ENCODE measurements around the gene SLC8A1.

Gene SLC8A1

DNA sequence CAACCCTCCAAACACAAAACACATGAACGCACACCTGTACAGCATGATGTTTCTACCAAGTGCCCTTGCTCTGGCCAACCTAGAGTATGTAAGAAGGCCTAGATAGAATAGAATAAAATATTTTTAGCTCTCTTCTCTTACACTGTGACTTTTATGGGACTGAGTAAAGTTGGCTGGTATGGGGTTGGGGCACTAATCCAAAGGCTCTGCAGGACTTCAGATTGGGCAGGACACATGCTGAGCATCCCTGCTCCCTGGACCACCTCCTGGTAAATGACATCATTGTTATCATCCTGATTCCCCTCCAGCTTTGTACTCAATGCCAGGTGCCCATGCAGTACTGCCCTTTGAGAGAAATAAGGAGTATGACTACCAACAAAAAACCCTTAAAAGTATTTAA, 322.2 kb downstream of the SLC8A1 start:
- H3K4me1 ChIP-seq (ENCODE audit: control insufficient read depth in 5 of 5, insufficient read depth in 5 of 5, low read length in 5 of 5): no peaks in the 10 kb centered on the region
- H3K36me3 ChIP-seq (ENCODE audit: control insufficient read depth in 5 of 5, insufficient read depth in 5 of 5, low read length in 5 of 5): no peaks in the 10 kb centered on the region
- no peak overlapping the region for H3K27ac ChIP-seq (ENCODE audit: low read depth, low read length)
- H3K9me3 ChIP-seq (ENCODE audit: control insufficient read depth in 5 of 5, low read length in 5 of 5): no peaks in the 10 kb centered on the region
- H3K4me3 ChIP-seq (ENCODE audit: low read depth in 1 of 5, low read length in 5 of 5): no peak overlapping the region
- H3K9ac ChIP-seq (ENCODE audit: low read length in 5 of 5): no peak overlapping the region
- no peaks in the 10 kb centered on the region for H3K27me3 ChIP-seq (ENCODE audit: control insufficient read depth in 5 of 5, insufficient read depth in 4 of 5, low read length in 5 of 5)

DNA sequence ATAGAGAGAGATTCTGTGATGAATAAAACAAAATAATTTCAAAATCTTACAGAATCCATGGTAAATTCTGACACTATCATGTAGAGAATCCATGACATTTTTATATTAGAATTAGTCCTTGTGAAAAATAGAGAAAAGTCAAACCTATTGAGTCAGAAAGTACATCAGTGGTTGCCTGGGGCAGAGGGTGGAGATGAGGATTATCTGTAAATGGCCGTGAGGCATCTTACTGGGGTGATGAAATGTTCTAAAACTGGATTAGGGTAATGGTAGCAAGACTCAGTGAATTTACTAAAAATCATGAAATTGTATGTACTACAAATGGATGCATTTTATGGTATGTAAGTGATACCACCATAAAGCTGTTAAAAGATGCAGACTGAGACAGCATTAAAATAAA, 323.1 kb downstream of the SLC8A1 start:
- no peaks in the 10 kb centered on the region for H3K36me3 ChIP-seq (ENCODE audit: control insufficient read depth in 5 of 5, insufficient read depth in 5 of 5, low read length in 5 of 5)
- H3K4me3 ChIP-seq (ENCODE audit: low read depth in 1 of 5, low read length in 5 of 5): no peak overlapping the region
- H3K9ac ChIP-seq (ENCODE audit: low read length in 5 of 5): no peak overlapping the region
- no peaks in the 10 kb centered on the region for H3K9me3 ChIP-seq (ENCODE audit: control insufficient read depth in 5 of 5, low read length in 5 of 5)
- no peaks in the 10 kb centered on the region for H3K27me3 ChIP-seq (ENCODE audit: control insufficient read depth in 5 of 5, insufficient read depth in 4 of 5, low read length in 5 of 5)
- no peak overlapping the region for H3K27ac ChIP-seq (ENCODE audit: low read depth, low read length)
- H3K4me1 ChIP-seq (ENCODE audit: control insufficient read depth in 5 of 5, insufficient read depth in 5 of 5, low read length in 5 of 5): no peaks in the 10 kb centered on the region

DNA sequence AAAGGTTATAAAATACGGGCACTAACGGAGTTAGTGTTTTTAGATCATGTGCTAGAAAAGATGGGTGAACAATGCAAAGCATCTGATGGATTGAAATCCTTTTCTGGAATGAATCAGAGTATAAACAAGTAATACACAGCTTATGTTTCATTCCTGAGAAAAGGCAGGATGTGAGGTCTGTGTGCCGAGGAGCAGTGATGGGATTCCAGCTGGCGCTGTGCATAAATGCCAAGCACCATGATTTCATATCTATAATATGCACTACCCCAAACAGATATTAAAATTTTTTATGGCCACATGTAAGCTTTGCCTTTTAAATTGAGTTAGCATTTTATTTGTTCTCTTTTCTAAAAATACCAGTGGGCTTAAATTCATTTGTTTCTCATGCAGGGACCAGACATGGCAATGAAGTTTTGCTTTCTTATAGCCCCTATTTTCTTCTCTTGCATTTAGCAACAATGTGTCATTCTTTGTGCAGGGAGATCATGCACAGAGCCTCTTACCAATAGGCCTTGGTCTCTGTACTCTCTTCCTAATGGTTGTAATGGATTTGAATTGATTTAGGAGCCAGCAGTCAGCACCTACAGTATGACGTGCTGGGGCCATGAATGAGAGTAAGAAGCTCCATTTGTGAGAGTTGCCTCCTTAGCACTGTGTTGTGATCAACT, 323.9 kb downstream of the SLC8A1 start:
- Histone ChIP-seq H3K4me3 (ENCODE audit: low read depth in 1 of 5, low read length in 5 of 5) (no peak overlapping the region), H3K9me3 (ENCODE audit: control insufficient read depth in 5 of 5, low read length in 5 of 5) (no peaks in the 10 kb centered on the region), H3K27me3 (ENCODE audit: control insufficient read depth in 5 of 5, insufficient read depth in 4 of 5, low read length in 5 of 5) (no peaks in the 10 kb centered on the region), H3K9ac (ENCODE audit: low read length in 5 of 5) (no peak overlapping the region), H3K36me3 (ENCODE audit: control insufficient read depth in 5 of 5, insufficient read depth in 5 of 5, low read length in 5 of 5) (no peaks in the 10 kb centered on the region), H3K4me1 (ENCODE audit: control insufficient read depth in 5 of 5, insufficient read depth in 5 of 5, low read length in 5 of 5) (no peaks in the 10 kb centered on the region), H3K27ac (ENCODE audit: low read depth, low read length) (no peak overlapping the region)

DNA sequence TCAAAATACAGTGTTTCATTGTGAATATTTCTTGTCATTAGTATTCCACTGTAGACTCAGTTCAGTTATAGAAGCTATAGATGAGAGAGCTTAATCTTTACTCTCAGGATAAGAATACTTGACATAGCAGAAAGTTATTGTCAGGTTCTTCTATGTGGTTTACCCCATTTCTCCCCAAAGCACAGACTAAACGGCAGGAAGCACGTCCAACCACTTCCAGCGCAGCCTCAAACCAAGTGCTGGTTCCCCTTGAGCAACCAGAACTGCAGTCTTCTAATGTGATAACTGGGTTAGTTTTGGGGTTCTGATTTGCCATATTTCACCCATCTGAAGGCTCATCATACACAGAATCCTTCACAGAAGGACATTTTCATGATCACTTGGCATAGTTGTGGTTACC, 324.7 kb downstream of the SLC8A1 start:
- Histone ChIP-seq H3K4me3 (ENCODE audit: low read depth in 1 of 5, low read length in 5 of 5) (no peak overlapping the region), H3K4me1 (ENCODE audit: control insufficient read depth in 5 of 5, insufficient read depth in 5 of 5, low read length in 5 of 5) (no peaks in the 10 kb centered on the region), H3K9me3 (ENCODE audit: control insufficient read depth in 5 of 5, low read length in 5 of 5) (no peaks in the 10 kb centered on the region), H3K27ac (ENCODE audit: low read depth, low read length) (no peak overlapping the region), H3K27me3 (ENCODE audit: control insufficient read depth in 5 of 5, insufficient read depth in 4 of 5, low read length in 5 of 5) (no peaks in the 10 kb centered on the region), H3K9ac (ENCODE audit: low read length in 5 of 5) (no peak overlapping the region), H3K36me3 (ENCODE audit: control insufficient read depth in 5 of 5, insufficient read depth in 5 of 5, low read length in 5 of 5) (no peaks in the 10 kb centered on the region)

DNA sequence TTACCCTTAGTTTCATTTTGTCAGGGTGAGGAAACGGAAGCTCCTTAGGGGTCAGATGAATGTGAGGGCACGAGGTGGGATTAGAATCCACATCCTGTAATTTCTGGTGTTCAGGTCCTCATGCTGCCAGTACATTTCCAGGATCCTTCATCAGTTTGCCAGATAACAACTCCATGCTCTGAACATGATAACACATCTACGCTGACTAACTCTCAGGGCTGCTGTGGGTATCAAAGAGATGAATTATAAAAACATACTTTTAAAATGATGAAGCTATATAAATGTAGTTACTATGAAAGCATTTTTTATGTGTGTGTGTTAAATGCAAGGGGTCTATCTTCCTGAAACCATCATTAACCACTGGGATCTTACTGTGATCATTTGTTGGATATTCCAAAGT, 325.9 kb downstream of the SLC8A1 start:
- H3K27me3 ChIP-seq (ENCODE audit: control insufficient read depth in 5 of 5, insufficient read depth in 4 of 5, low read length in 5 of 5): no peaks in the 10 kb centered on the region
- H3K27ac ChIP-seq (ENCODE audit: low read depth, low read length): no peak overlapping the region
- no peaks in the 10 kb centered on the region for H3K9me3 ChIP-seq (ENCODE audit: control insufficient read depth in 5 of 5, low read length in 5 of 5)
- H3K36me3 ChIP-seq (ENCODE audit: control insufficient read depth in 5 of 5, insufficient read depth in 5 of 5, low read length in 5 of 5): no peaks in the 10 kb centered on the region
- no peak overlapping the region for H3K9ac ChIP-seq (ENCODE audit: low read length in 5 of 5)
- no peak overlapping the region for H3K4me3 ChIP-seq (ENCODE audit: low read depth in 1 of 5, low read length in 5 of 5)
- no peaks in the 10 kb centered on the region for H3K4me1 ChIP-seq (ENCODE audit: control insufficient read depth in 5 of 5, insufficient read depth in 5 of 5, low read length in 5 of 5)

DNA sequence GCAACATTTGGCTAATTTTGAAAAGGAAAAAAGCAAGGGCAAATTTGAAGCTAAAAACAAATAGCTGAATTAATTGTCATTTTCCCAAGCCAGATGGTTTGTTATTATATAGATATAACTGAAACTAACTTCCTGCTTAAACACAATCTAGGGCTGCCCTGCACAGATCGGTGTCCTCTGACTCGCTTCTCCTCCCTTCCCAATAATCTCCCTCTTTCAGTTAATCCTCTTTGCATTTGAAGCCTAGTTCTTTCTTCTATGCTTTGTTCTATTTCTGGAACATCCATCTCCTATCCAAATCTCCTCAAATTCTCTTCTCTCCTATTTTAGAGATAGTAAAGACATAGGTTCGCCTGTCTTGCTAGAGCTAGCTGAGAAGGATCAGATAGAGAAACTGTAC, 328.1 kb downstream of the SLC8A1 start:
- Histone ChIP-seq H3K4me1 (ENCODE audit: control insufficient read depth in 5 of 5, insufficient read depth in 5 of 5, low read length in 5 of 5) (no peaks in the 10 kb centered on the region), H3K27ac (ENCODE audit: low read depth, low read length) (no peak overlapping the region), H3K4me3 (ENCODE audit: low read depth in 1 of 5, low read length in 5 of 5) (no peak overlapping the region), H3K9ac (ENCODE audit: low read length in 5 of 5) (no peak overlapping the region), H3K9me3 (ENCODE audit: control insufficient read depth in 5 of 5, low read length in 5 of 5) (no peaks in the 10 kb centered on the region), H3K27me3 (ENCODE audit: control insufficient read depth in 5 of 5, insufficient read depth in 4 of 5, low read length in 5 of 5) (no peaks in the 10 kb centered on the region), H3K36me3 (ENCODE audit: control insufficient read depth in 5 of 5, insufficient read depth in 5 of 5, low read length in 5 of 5) (no peaks in the 10 kb centered on the region)

DNA sequence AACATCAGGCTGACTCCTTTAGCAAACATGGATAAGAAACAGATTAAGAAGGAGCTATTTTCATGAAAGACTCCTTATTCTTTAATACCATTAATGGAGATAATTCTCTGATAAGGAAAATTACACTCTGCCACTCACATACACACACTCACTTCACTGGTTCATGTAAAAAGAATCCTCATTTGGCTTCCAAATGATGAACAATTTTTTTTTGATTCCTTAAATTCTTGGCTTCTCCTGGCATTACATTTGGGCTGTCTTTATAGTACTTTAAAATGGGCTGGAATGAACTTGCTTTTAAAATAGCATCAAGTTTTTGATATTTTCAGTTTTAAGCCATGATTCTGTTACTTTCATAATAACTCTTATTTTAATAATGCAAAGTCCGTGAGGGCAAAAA, 328.6 kb downstream of the SLC8A1 start:
- Histone ChIP-seq H3K9me3 (ENCODE audit: control insufficient read depth in 5 of 5, low read length in 5 of 5) (no peaks in the 10 kb centered on the region), H3K4me1 (ENCODE audit: control insufficient read depth in 5 of 5, insufficient read depth in 5 of 5, low read length in 5 of 5) (no peaks in the 10 kb centered on the region), H3K27me3 (ENCODE audit: control insufficient read depth in 5 of 5, insufficient read depth in 4 of 5, low read length in 5 of 5) (no peaks in the 10 kb centered on the region), H3K4me3 (ENCODE audit: low read depth in 1 of 5, low read length in 5 of 5) (no peak overlapping the region), H3K9ac (ENCODE audit: low read length in 5 of 5) (no peak overlapping the region), H3K36me3 (ENCODE audit: control insufficient read depth in 5 of 5, insufficient read depth in 5 of 5, low read length in 5 of 5) (no peaks in the 10 kb centered on the region), H3K27ac (ENCODE audit: low read depth, low read length) (no peak overlapping the region)

DNA sequence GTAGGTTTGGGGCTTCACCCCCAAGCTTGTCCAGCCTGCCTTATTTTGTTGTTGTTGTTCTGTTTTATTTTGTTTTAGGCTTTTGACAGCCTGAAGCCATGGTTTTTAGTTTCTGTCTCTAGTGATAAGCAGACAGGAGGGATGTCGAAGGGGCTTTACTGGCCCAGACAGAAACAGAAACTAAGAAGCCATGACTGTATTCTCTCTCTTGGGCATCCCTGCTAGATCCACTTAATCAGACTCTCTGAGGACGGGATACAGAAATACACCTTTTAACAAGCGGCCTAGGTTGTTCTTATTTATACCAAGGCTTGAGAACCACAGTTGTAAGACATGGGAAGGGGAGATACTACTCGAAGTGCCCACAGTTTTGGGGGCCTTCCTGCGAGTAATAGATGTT, 330.9 kb downstream of the SLC8A1 start:
- Histone ChIP-seq H3K9me3 (ENCODE audit: control insufficient read depth in 5 of 5, low read length in 5 of 5) (no peaks in the 10 kb centered on the region), H3K27ac (ENCODE audit: low read depth, low read length) (no peak overlapping the region), H3K4me3 (ENCODE audit: low read depth in 1 of 5, low read length in 5 of 5) (no peak overlapping the region), H3K27me3 (ENCODE audit: control insufficient read depth in 5 of 5, insufficient read depth in 4 of 5, low read length in 5 of 5) (no peaks in the 10 kb centered on the region), H3K36me3 (ENCODE audit: control insufficient read depth in 5 of 5, insufficient read depth in 5 of 5, low read length in 5 of 5) (no peaks in the 10 kb centered on the region), H3K4me1 (ENCODE audit: control insufficient read depth in 5 of 5, insufficient read depth in 5 of 5, low read length in 5 of 5) (no peaks in the 10 kb centered on the region), H3K9ac (ENCODE audit: low read length in 5 of 5) (no peak overlapping the region)

DNA sequence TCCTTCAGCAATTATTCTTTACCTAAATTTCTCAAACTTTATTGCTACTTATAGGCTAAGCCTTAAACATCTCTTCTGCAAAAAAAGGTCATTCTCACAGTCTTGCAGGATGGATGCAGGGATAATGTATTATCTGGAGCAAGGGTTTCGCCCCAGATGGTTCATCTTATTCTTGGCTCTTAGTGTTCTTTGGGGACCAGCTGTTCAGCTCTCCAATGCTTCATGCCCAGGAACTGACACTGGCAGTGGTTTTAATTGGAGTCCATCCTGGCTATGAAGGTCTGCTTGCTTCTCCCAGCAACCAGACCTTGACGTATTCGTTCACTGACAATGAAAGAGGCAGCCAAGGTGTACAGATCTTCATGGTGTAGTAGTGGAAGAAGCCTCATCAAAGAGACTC, 331.9 kb downstream of the SLC8A1 start:
- H3K9me3 ChIP-seq (ENCODE audit: control insufficient read depth in 5 of 5, low read length in 5 of 5): no peaks in the 10 kb centered on the region
- no peaks in the 10 kb centered on the region for H3K4me1 ChIP-seq (ENCODE audit: control insufficient read depth in 5 of 5, insufficient read depth in 5 of 5, low read length in 5 of 5)
- no peak overlapping the region for H3K27ac ChIP-seq (ENCODE audit: low read depth, low read length)
- H3K36me3 ChIP-seq (ENCODE audit: control insufficient read depth in 5 of 5, insufficient read depth in 5 of 5, low read length in 5 of 5): peaks cover 0 to 4% (median 0%) of the 10 kb centered on the region in 5 donors
- H3K4me3 ChIP-seq (ENCODE audit: low read depth in 1 of 5, low read length in 5 of 5): no peak overlapping the region
- no peak overlapping the region for H3K9ac ChIP-seq (ENCODE audit: low read length in 5 of 5)
- H3K27me3 ChIP-seq (ENCODE audit: control insufficient read depth in 5 of 5, insufficient read depth in 4 of 5, low read length in 5 of 5): no peaks in the 10 kb centered on the region

DNA sequence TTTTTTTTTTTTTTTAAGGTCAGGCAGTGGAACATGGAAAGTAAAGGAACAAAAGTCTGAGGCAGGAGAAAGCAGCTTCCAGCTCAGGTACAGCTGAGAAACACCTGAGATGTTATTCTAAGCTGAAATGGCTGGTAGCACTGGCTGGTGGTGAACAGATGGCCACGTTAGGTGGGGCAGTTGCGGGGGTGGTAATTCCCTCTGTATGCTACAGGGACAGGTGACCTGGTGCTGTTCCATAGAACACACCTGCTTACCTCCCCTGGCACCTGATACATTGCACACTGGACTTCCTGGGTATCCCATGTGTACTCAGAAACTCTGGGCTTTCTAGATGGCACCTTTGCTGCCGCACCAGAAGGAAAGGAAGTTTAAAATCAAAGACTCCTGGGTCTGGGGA, 333.3 kb downstream of the SLC8A1 start:
- Histone ChIP-seq H3K27ac (ENCODE audit: low read depth, low read length) (no peak overlapping the region), H3K9ac (ENCODE audit: low read length in 5 of 5) (no peak overlapping the region), H3K36me3 (ENCODE audit: control insufficient read depth in 5 of 5, insufficient read depth in 5 of 5, low read length in 5 of 5) (peaks cover 0 to 4% (median 0%) of the 10 kb centered on the region in 5 donors), H3K27me3 (ENCODE audit: control insufficient read depth in 5 of 5, insufficient read depth in 4 of 5, low read length in 5 of 5) (no peaks in the 10 kb centered on the region), H3K4me3 (ENCODE audit: low read depth in 1 of 5, low read length in 5 of 5) (no peak overlapping the region), H3K9me3 (ENCODE audit: control insufficient read depth in 5 of 5, low read length in 5 of 5) (no peaks in the 10 kb centered on the region), H3K4me1 (ENCODE audit: control insufficient read depth in 5 of 5, insufficient read depth in 5 of 5, low read length in 5 of 5) (no peaks in the 10 kb centered on the region)

DNA sequence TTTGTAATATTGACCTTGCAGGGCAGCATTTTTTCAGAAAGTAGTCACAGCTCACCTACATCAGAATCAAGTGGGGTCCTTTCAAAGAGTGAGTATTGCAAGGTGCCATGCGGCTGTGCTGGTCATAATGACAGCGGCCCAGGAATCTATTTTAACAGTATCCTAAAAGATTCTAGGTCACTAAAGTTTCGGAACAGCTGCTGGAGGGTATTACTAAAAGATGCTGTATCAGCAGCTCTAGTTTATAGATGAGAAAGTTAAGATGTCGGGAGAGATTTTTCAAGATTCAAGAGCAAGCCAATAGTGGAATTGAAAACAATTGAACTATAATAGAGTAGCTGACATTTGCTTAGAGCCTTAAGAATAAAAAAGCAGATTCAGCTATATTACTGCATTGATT, 336.0 kb downstream of the SLC8A1 start:
- Histone ChIP-seq H3K9me3 (ENCODE audit: control insufficient read depth in 5 of 5, low read length in 5 of 5) (no peaks in the 10 kb centered on the region), H3K27me3 (ENCODE audit: control insufficient read depth in 5 of 5, insufficient read depth in 4 of 5, low read length in 5 of 5) (no peaks in the 10 kb centered on the region), H3K27ac (ENCODE audit: low read depth, low read length) (no peak overlapping the region), H3K4me3 (ENCODE audit: low read depth in 1 of 5, low read length in 5 of 5) (no peak overlapping the region), H3K4me1 (ENCODE audit: control insufficient read depth in 5 of 5, insufficient read depth in 5 of 5, low read length in 5 of 5) (no peaks in the 10 kb centered on the region), H3K36me3 (ENCODE audit: control insufficient read depth in 5 of 5, insufficient read depth in 5 of 5, low read length in 5 of 5) (peaks cover 0 to 4% (median 0%) of the 10 kb centered on the region in 5 donors), H3K9ac (ENCODE audit: low read length in 5 of 5) (no peak overlapping the region)
